Progenitor cell of endocrine pancreas (in vitro differentiated cells): ENCODE data around the gene SUCO. TPM values are rescaled to one million over a fixed set of nuclear protein-coding genes. Genes with fewer than 3 reads are reported as not detected.

Experiments used
- DNase-seq: peaks from one replicate; pipeline ENCODE4 v3.0.0; 2021; ENCODE audit warnings: low spot score; ENCODE audit not compliant: unreplicated experiment
- H3K27ac Mint-ChIP-seq: 2 replicates; pipeline ENCODE4 v1.8.0; 2021; ENCODE audit warnings: mild to moderate bottlenecking, moderate library complexity, mixed read lengths
- H3K27me3 Mint-ChIP-seq: 2 replicates; pipeline ENCODE4 v1.8.0; 2021; ENCODE audit warnings: mixed read lengths
- H3K36me3 Mint-ChIP-seq: 2 replicates; pipeline ENCODE4 v1.8.0; 2022; ENCODE audit warnings: mixed read lengths; ENCODE audit not compliant: insufficient read depth
- H3K4me1 Mint-ChIP-seq: 2 replicates; pipeline ENCODE4 v1.8.0; 2021; ENCODE audit warnings: low read depth, mixed read lengths
- H3K4me3 Mint-ChIP-seq: 2 replicates; pipeline ENCODE4 v1.8.0; 2021; ENCODE audit warnings: low read depth, mild to moderate bottlenecking, moderate library complexity, mixed read lengths
- H3K9me3 Mint-ChIP-seq: 2 replicates; pipeline ENCODE4 v1.8.0; 2021; ENCODE audit warnings: low read depth, mixed read lengths
- total RNA-seq: library from RNA; stranded (reverse); gene quantifications from 2 replicates; pipeline ENCODE4 v1.2.1, GENCODE V29; 2021
- TF ChIP-seq, protein P1 (sequence below): fragments of 200-600 bp; sonication (generic); IDR thresholded peaks from one replicate; pipeline ENCODE4 v1.5.0; 2021; ENCODE audit warnings: antibody characterized with exemption, mild to moderate bottlenecking; ENCODE audit not compliant: unreplicated experiment

Gene SUCO
- total RNA-seq, 1 donor from 2014 or later: 58.0 TPM

GRCh38 chr1:172658871-172659453, 126.0 kb downstream of the SUCO start, which contains the start of gene FASLG:
FASLG (plus strand) TSS chr1:172659103; CDS start chr1:172659202, 99 bp downstream.
- DNase-seq: no peak
- H3K9me3 Mint-ChIP-seq: no peaks in the 10 kb centered on the region
- TF ChIP-seq, protein P1, sequence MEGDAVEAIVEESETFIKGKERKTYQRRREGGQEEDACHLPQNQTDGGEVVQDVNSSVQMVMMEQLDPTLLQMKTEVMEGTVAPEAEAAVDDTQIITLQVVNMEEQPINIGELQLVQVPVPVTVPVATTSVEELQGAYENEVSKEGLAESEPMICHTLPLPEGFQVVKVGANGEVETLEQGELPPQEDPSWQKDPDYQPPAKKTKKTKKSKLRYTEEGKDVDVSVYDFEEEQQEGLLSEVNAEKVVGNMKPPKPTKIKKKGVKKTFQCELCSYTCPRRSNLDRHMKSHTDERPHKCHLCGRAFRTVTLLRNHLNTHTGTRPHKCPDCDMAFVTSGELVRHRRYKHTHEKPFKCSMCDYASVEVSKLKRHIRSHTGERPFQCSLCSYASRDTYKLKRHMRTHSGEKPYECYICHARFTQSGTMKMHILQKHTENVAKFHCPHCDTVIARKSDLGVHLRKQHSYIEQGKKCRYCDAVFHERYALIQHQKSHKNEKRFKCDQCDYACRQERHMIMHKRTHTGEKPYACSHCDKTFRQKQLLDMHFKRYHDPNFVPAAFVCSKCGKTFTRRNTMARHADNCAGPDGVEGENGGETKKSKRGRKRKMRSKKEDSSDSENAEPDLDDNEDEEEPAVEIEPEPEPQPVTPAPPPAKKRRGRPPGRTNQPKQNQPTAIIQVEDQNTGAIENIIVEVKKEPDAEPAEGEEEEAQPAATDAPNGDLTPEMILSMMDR: no peak

GRCh38 chr1:172661107-172661506, 128.2 kb downstream of the SUCO start:
- no peaks in the 10 kb centered on the region for H3K4me1 Mint-ChIP-seq
- H3K4me3 Mint-ChIP-seq: no peak overlapping the region
- no peaks in the 10 kb centered on the region for H3K36me3 Mint-ChIP-seq
- H3K27me3 Mint-ChIP-seq: peaks cover 4% of the 10 kb centered on the region
- no peak for DNase-seq
- no peaks in the 10 kb centered on the region for H3K9me3 Mint-ChIP-seq
- H3K27ac Mint-ChIP-seq: no peak overlapping the region
- TF ChIP-seq, protein P1: no peak

More at GRCh38 chr1:172658871-172659453, 126.0 kb downstream of the SUCO start, which contains the start of gene FASLG:
- Mint-ChIP-seq H3K27me3 (peaks cover 4% of the 10 kb centered on the region), H3K4me1 (no peaks in the 10 kb centered on the region), H3K4me3 (no peak within 1 kb of the TSS), H3K27ac (no peak within 1 kb of the TSS), H3K36me3 (no peaks in the 10 kb centered on the region)

Other genes with a start within 250 kb of the SUCO start
- gene C1orf105, start 112.5 kb upstream of the SUCO start, total RNA-seq: not detected in 2 replicates
- gene PIGC, start 89.1 kb upstream of the SUCO start, total RNA-seq: 28.6 and 30.3 TPM in 2 replicates
- not detected in 2 replicates for gene FASLG, start 126.0 kb downstream of the SUCO start, total RNA-seq